Naive thymus-derived CD8-positive, alpha-beta T cell (primary cell): ENCODE measurements around the gene ITSN1. TPM values are rescaled to one million over a fixed set of nuclear protein-coding genes. Genes with fewer than 3 reads are reported as not detected.
"Not testable (repeated sequence)": the region's sequence is repeated elsewhere in the genome, so short reads cannot be mapped to it uniquely, and the experiment has no call there.

Experiments used
- ATAC-seq, 2 donors: fragments of 150-1000 bp; cut with Tn5 transposase in 1 of 2; sonication (Bioruptor Pico), chemical (Tn5 transposase) in 1 of 2; 1 replicate in 1 of 2; 2 replicates in 1 of 2; pipeline ENCODE4 v1.10.0; 2021; ENCODE audit warnings: mild to moderate bottlenecking in 2 of 2, moderate library complexity in 2 of 2
- POLR2A ChIA-PET: fragments of 350-600 bp; sonication (Branson Sonifier 250); formaldehyde crosslinking; loops from one replicate; lab custom pipeline; 2021; ENCODE audit warnings: antibody characterized with exemption; lab: Charles Lee
- DNase-seq, 10 donors: peaks; one replicate each; pipeline versions ENCODE4 v3.0.0 to v3.0.0-alpha.2; 2020 to 2022
- H3K27ac Mint-ChIP-seq, 10 donors: one replicate each; pipeline ENCODE4 v1.8.0; 2020 to 2022; ENCODE audit warnings: mild to moderate bottlenecking in 10 of 10, mixed read lengths in 10 of 10, moderate library complexity in 4 of 10, inconsistent platforms in 1 of 10
- H3K27me3 Mint-ChIP-seq, 5 donors: one replicate each; pipeline ENCODE4 v1.8.0; 2021 to 2022; ENCODE audit warnings: mixed read lengths in 5 of 5
- H3K36me3 Mint-ChIP-seq, 3 donors: one replicate each; pipeline ENCODE4 v1.8.0; 2020 to 2022; ENCODE audit warnings: mixed read lengths in 3 of 3, mild to moderate bottlenecking in 2 of 3, inconsistent platforms in 1 of 3
- H3K4me1 Mint-ChIP-seq, 4 donors: one replicate each; pipeline ENCODE4 v1.8.0; 2021 to 2022; ENCODE audit warnings: mixed read lengths in 4 of 4
- H3K4me3 Mint-ChIP-seq, 10 donors: one replicate each; pipeline ENCODE4 v1.8.0; 2020 to 2022; ENCODE audit warnings: mild to moderate bottlenecking in 10 of 10, mixed read lengths in 10 of 10, moderate library complexity in 6 of 10, inconsistent platforms in 1 of 10
- H3K9me3 Mint-ChIP-seq, 9 donors: one replicate each; pipeline ENCODE4 v1.8.0; 2020 to 2022; ENCODE audit warnings: mixed read lengths in 9 of 9, mild to moderate bottlenecking in 3 of 9, inconsistent platforms in 1 of 9, moderate library complexity in 1 of 9
- polyA plus RNA-seq, 3 donors: library from polyadenylated mRNA; unstranded; fragments of 300-500 nt; fragmentation: Illumina TruSeq; gene quantifications; one replicate each; pipeline ENCODE4 v1.2.3, GENCODE V29; 2021
- total RNA-seq, 8 experiments: library from RNA in 2 of 8; stranded (reverse) in 2 of 8; gene quantifications; one replicate each; pipeline ENCODE4 v1.2.3 and lab custom pipeline; 2021 to 2026

The ITSN1 gene
- total and polyA plus RNA-seq, 5 experiments from 2014 or later: 0.15 to 4.3 (median 0.88) TPM

- H3K36me3 Mint-ChIP-seq: no peaks in the 10 kb centered on the region
- no peak for DNase-seq
- peaks cover 0 to 2% (median 0%) of the 10 kb centered on the region in 5 donors for H3K27me3 Mint-ChIP-seq
- H3K27ac Mint-ChIP-seq: no peak overlapping the region
- ATAC-seq: no peak
- H3K9me3 Mint-ChIP-seq: no peaks in the 10 kb centered on the region
- no peak overlapping the region for H3K4me3 Mint-ChIP-seq
- H3K4me1 Mint-ChIP-seq: peaks cover 0 to 1% (median 0%) of the 10 kb centered on the region in 4 donors
- POLR2A ChIA-PET: no interaction called here
Measured at GRCh38 chr21:33721081-33721480, 78.8 kb downstream of the ITSN1 start.

- H3K9me3 Mint-ChIP-seq, H3K4me1 Mint-ChIP-seq, H3K36me3 Mint-ChIP-seq, H3K27ac Mint-ChIP-seq, H3K4me3 Mint-ChIP-seq, DNase-seq, ATAC-seq, H3K27me3 Mint-ChIP-seq, POLR2A ChIA-PET: not testable (repeated sequence)
Measured at GRCh38 chr21:33729139-33729538, 86.8 kb downstream of the ITSN1 start.

GRCh38 chr21:33729641-33730040, 87.3 kb downstream of the ITSN1 start:
- H3K27me3 Mint-ChIP-seq: peaks cover 0 to 3% (median 0%) of the 10 kb centered on the region in 5 donors
- peaks cover 0 to 2% (median 0%) of the 10 kb centered on the region in 4 donors for H3K4me1 Mint-ChIP-seq
- DNase-seq: no peak
- H3K27ac Mint-ChIP-seq: no peak overlapping the region
- POLR2A ChIA-PET: no interaction called here
- no peak for ATAC-seq
- H3K36me3 Mint-ChIP-seq: peaks cover 0 to 2% (median 0%) of the 10 kb centered on the region in 3 donors
- H3K4me3 Mint-ChIP-seq: no peak overlapping the region
- H3K9me3 Mint-ChIP-seq: no peaks in the 10 kb centered on the region

- POLR2A ChIA-PET: no interaction called here
- Mint-ChIP-seq H3K4me1 (no peaks in the 10 kb centered on the region), H3K4me3 (no peak overlapping the region), H3K27ac (no peak overlapping the region), H3K27me3 (peaks cover 0 to 3% (median 0%) of the 10 kb centered on the region in 5 donors), H3K36me3 (peaks cover 0 to 2% (median 0%) of the 10 kb centered on the region in 3 donors), H3K9me3 (no peaks in the 10 kb centered on the region)
- no peak for ATAC-seq
- no peak for DNase-seq
Measured at GRCh38 chr21:33731447-33731846, 89.1 kb downstream of the ITSN1 start.

- Mint-ChIP-seq H3K27ac (no peak overlapping the region), H3K4me1 (no peaks in the 10 kb centered on the region), H3K4me3 (no peak overlapping the region), H3K9me3 (no peaks in the 10 kb centered on the region), H3K36me3 (peaks cover 0 to 2% (median 0%) of the 10 kb centered on the region in 3 donors), H3K27me3 (peaks cover 0 to 3% (median 0%) of the 10 kb centered on the region in 5 donors)
- POLR2A ChIA-PET: no interaction called here
- no peak for ATAC-seq
- DNase-seq: no peak
Measured at GRCh38 chr21:33732038-33732437, 89.7 kb downstream of the ITSN1 start.

GRCh38 chr21:33733601-33734000, 91.3 kb downstream of the ITSN1 start:
- peaks cover 0 to 2% (median 0%) of the 10 kb centered on the region in 3 donors for H3K36me3 Mint-ChIP-seq
- peaks cover 0 to 3% (median 0%) of the 10 kb centered on the region in 5 donors for H3K27me3 Mint-ChIP-seq
- DNase-seq (no peak), ATAC-seq (no peak)
- no peaks in the 10 kb centered on the region for H3K9me3 Mint-ChIP-seq
- no peaks in the 10 kb centered on the region for H3K4me1 Mint-ChIP-seq
- H3K4me3 Mint-ChIP-seq: no peak overlapping the region
- POLR2A ChIA-PET: no interaction called here
- no peak overlapping the region for H3K27ac Mint-ChIP-seq

GRCh38 chr21:33734291-33734690, 92.0 kb downstream of the ITSN1 start:
- Mint-ChIP-seq H3K4me1 (no peaks in the 10 kb centered on the region), H3K36me3 (peaks cover 0 to 2% (median 0%) of the 10 kb centered on the region in 3 donors), H3K27ac (no peak overlapping the region), H3K27me3 (peaks cover 0 to 3% (median 0%) of the 10 kb centered on the region in 5 donors), H3K4me3 (no peak overlapping the region), H3K9me3 (no peaks in the 10 kb centered on the region)
- ATAC-seq (no peak), DNase-seq (no peak)
- POLR2A ChIA-PET: no interaction called here

- DNase-seq: no peak
- no peak for ATAC-seq
- no peaks in the 10 kb centered on the region for H3K27me3 Mint-ChIP-seq
- no peaks in the 10 kb centered on the region for H3K36me3 Mint-ChIP-seq
- no peak overlapping the region for H3K4me3 Mint-ChIP-seq
- POLR2A ChIA-PET: no interaction called here
- H3K4me1 Mint-ChIP-seq: no peaks in the 10 kb centered on the region
- H3K27ac Mint-ChIP-seq: no peak overlapping the region
- H3K9me3 Mint-ChIP-seq: no peaks in the 10 kb centered on the region
Measured at GRCh38 chr21:33734818-33735217, 92.5 kb downstream of the ITSN1 start.

GRCh38 chr21:33736569-33736968, 94.3 kb downstream of the ITSN1 start:
- DNase-seq (no peak), ATAC-seq (no peak)
- Mint-ChIP-seq H3K4me1 (no peaks in the 10 kb centered on the region), H3K27me3 (no peaks in the 10 kb centered on the region), H3K9me3 (no peaks in the 10 kb centered on the region), H3K27ac (no peak overlapping the region), H3K4me3 (no peak overlapping the region), H3K36me3 (peaks cover 0 to 2% (median 0%) of the 10 kb centered on the region in 3 donors)
- POLR2A ChIA-PET: no interaction called here

GRCh38 chr21:33739701-33740100, 97.4 kb downstream of the ITSN1 start:
- Mint-ChIP-seq H3K27me3 (peaks cover 0 to 3% (median 0%) of the 10 kb centered on the region in 5 donors), H3K4me3 (no peak overlapping the region), H3K36me3 (peaks cover 0 to 2% (median 0%) of the 10 kb centered on the region in 3 donors), H3K9me3 (no peaks in the 10 kb centered on the region), H3K4me1 (no peaks in the 10 kb centered on the region), H3K27ac (no peak overlapping the region)
- no peak for ATAC-seq
- POLR2A ChIA-PET: no interaction called here
- DNase-seq: no peak

GRCh38 chr21:33747420-33747819, 105.1 kb downstream of the ITSN1 start:
- ATAC-seq: no peak
- H3K36me3 Mint-ChIP-seq: peaks cover 2 to 30% (median 13%) of the 10 kb centered on the region in 3 donors
- H3K4me3 Mint-ChIP-seq: no peak overlapping the region
- peaks cover 0 to 3% (median 0%) of the 10 kb centered on the region in 5 donors for H3K27me3 Mint-ChIP-seq
- peaks cover 7 to 34% (median 21%) of the 10 kb centered on the region in 9 donors for H3K9me3 Mint-ChIP-seq
- no peaks in the 10 kb centered on the region for H3K4me1 Mint-ChIP-seq
- DNase-seq: no peak
- no peak overlapping the region for H3K27ac Mint-ChIP-seq
- POLR2A ChIA-PET: no interaction called here

- DNase-seq (no peak), ATAC-seq (no peak)
- Mint-ChIP-seq H3K9me3 (peaks cover 7 to 34% (median 21%) of the 10 kb centered on the region in 9 donors), H3K27ac (no peak overlapping the region), H3K36me3 (peaks cover 2 to 30% (median 13%) of the 10 kb centered on the region in 3 donors), H3K27me3 (no peaks in the 10 kb centered on the region), H3K4me1 (no peaks in the 10 kb centered on the region), H3K4me3 (no peak overlapping the region)
- POLR2A ChIA-PET: no interaction called here
Measured at GRCh38 chr21:33748903-33749302, 106.6 kb downstream of the ITSN1 start.

GRCh38 chr21:33750017-33750416, 107.7 kb downstream of the ITSN1 start:
- DNase-seq: no peak
- peaks cover 2 to 28% (median 11%) of the 10 kb centered on the region in 3 donors for H3K36me3 Mint-ChIP-seq
- peaks cover 7 to 32% (median 20%) of the 10 kb centered on the region in 9 donors for H3K9me3 Mint-ChIP-seq
- no peak for ATAC-seq
- no peaks in the 10 kb centered on the region for H3K4me1 Mint-ChIP-seq
- H3K27me3 Mint-ChIP-seq: no peaks in the 10 kb centered on the region
- H3K27ac Mint-ChIP-seq: no peak overlapping the region
- no peak overlapping the region for H3K4me3 Mint-ChIP-seq
- POLR2A ChIA-PET: no interaction called here

- H3K27ac Mint-ChIP-seq: no peak overlapping the region
- H3K4me1 Mint-ChIP-seq: no peaks in the 10 kb centered on the region
- no peak for ATAC-seq
Measured at GRCh38 chr21:33751120-33751519, 108.8 kb downstream of the ITSN1 start.

More at GRCh38 chr21:33751120-33751519, 108.8 kb downstream of the ITSN1 start:
- Mint-ChIP-seq H3K9me3 (peaks cover 2 to 21% (median 13%) of the 10 kb centered on the region in 9 donors), H3K36me3 (peaks cover 2 to 18% (median 5%) of the 10 kb centered on the region in 3 donors), H3K4me3 (no peak overlapping the region), H3K27me3 (no peaks in the 10 kb centered on the region)
- no peak for DNase-seq
- POLR2A ChIA-PET: no interaction called here
